H1 (cell line): ENCODE measurements around the gene CHD5. TPM values are rescaled to one million over a fixed set of nuclear protein-coding genes. Genes with fewer than 3 reads are reported as not detected.

Experiments used
- CTCF ChIA-PET: fragments of 300-600 bp; sonication (Branson Sonifier 250); formaldehyde crosslinking; loops from one replicate; lab custom pipeline; 2021; ENCODE audit not compliant: partially characterized antibody; lab: Charles Lee
- POLR2A ChIA-PET: fragments of 300-600 bp; sonication (Branson Sonifier 250); formaldehyde crosslinking; loops from one replicate; lab custom pipeline; 2021; ENCODE audit warnings: inconsistent platforms; ENCODE audit not compliant: partially characterized antibody; lab: Charles Lee
- DNase-seq, 2 experiments: peaks; one replicate each; pipeline versions ENCODE4 v3.0.0 to v3.0.0-alpha.2; 2010 to 2022; ENCODE audit warnings: low spot score in 2 of 2, low read depth in 1 of 2, mixed read lengths in 1 of 2
- FAIRE-seq: peaks from 2 replicates; lab custom pipeline; 2011; peaks lifted over from hg19 to GRCh38; lab: Jason Lieb, UNC
- H2AFZ ChIP-seq: 2 replicates; pipeline ENCODE4 v1.8.1; 2012; ENCODE audit warnings: low read length, inconsistent platforms
- H2AK5ac ChIP-seq: 2 replicates; pipeline ENCODE4 v1.6.1; 2013; ENCODE audit warnings: low read depth, low read length
- H2BK120ac ChIP-seq: replicated peaks from 2 replicates; pipeline ENCODE3; 2013; ENCODE audit warnings: low read depth, low read length, inconsistent platforms
- H2BK12ac ChIP-seq: 2 replicates; pipeline ENCODE4 v1.6.1; 2013; ENCODE audit warnings: low read depth, low read length
- H2BK15ac ChIP-seq: 2 replicates; pipeline ENCODE4 v1.6.1; 2013; ENCODE audit warnings: low read length
- H2BK20ac ChIP-seq: 2 replicates; pipeline ENCODE4 v1.6.1; 2013; ENCODE audit warnings: low read length
- H2BK5ac ChIP-seq: 2 replicates; pipeline ENCODE4 v1.6.1; 2013; ENCODE audit warnings: low read depth, low read length
- H3K14ac ChIP-seq: 2 replicates; pipeline ENCODE4 v1.6.1; 2013; ENCODE audit warnings: inconsistent platforms; ENCODE audit not compliant: insufficient read length
- H3K18ac ChIP-seq: 2 replicates; pipeline ENCODE4 v1.6.1; 2013; ENCODE audit warnings: low read length; ENCODE audit errors: extremely low read depth
- H3K23ac ChIP-seq: 2 replicates; pipeline ENCODE4 v1.6.1; 2013; ENCODE audit warnings: inconsistent platforms; ENCODE audit not compliant: insufficient read length
- H3K23me2 ChIP-seq: 2 replicates; pipeline ENCODE4 v1.6.1; 2013; ENCODE audit warnings: low read depth, low read length
- H3K27ac ChIP-seq: 2 replicates; pipeline ENCODE4 v1.6.1; 2011; ENCODE audit warnings: low read depth, low read length, inconsistent platforms
- H3K27me3 ChIP-seq, 4 experiments: replicated peaks in 1 of 4; 1 replicate in 1 of 4; 2 replicates in 3 of 4; pipeline versions ENCODE4 v1.6.1 to v1.8.1; 2011 to 2013; ENCODE audit warnings: low read length in 3 of 4, mild to moderate bottlenecking in 3 of 4, inconsistent platforms in 2 of 4, mixed read lengths in 2 of 4, moderate library complexity in 1 of 4; ENCODE audit not compliant: control insufficient read depth in 3 of 4, insufficient read depth in 3 of 4; ENCODE audit errors: extremely low read depth in 1 of 4
- H3K36me3 ChIP-seq, 4 experiments: 2 replicates each; pipeline versions ENCODE4 v1.6.1 to v1.8.1; 2011 to 2013; ENCODE audit warnings: mild to moderate bottlenecking in 4 of 4, low read length in 3 of 4, moderate library complexity in 2 of 4, control low read depth in 1 of 4, inconsistent platforms in 1 of 4; ENCODE audit not compliant: insufficient read depth in 4 of 4, control insufficient read depth in 2 of 4
- H3K4ac ChIP-seq: replicated peaks from 2 replicates; pipeline ENCODE3; 2013; ENCODE audit warnings: low read length, low read depth, mixed read lengths, inconsistent platforms; ENCODE audit not compliant: insufficient read length
- H3K4me1 ChIP-seq, 4 experiments: replicated peaks in 1 of 4; 1 replicate in 1 of 4; 2 replicates in 3 of 4; pipeline versions ENCODE4 v1.6.1 to v1.8.1; 2011 to 2013; ENCODE audit warnings: low read length in 3 of 4, inconsistent platforms in 2 of 4, mixed read lengths in 1 of 4; ENCODE audit not compliant: insufficient read depth in 4 of 4, control insufficient read depth in 3 of 4
- H3K4me2 ChIP-seq, 2 experiments: 2 replicates each; pipeline versions ENCODE4 v1.6.1 to v1.8.1; 2011 to 2013; ENCODE audit warnings: low read depth in 2 of 2, low read length in 2 of 2, control low read depth in 1 of 2, inconsistent platforms in 1 of 2, mild to moderate bottlenecking in 1 of 2; ENCODE audit not compliant: insufficient read depth in 1 of 2
- H3K4me3 ChIP-seq, 4 experiments: fragments of 200-600, 300-600 bp in 1 of 4; sonication (generic), shearing (Covaris generic), sonication (Bioruptor Twin) in 1 of 4; 2 replicates each; pipeline versions ENCODE4 v1.5.1 to v1.8.1; 2011 to 2016; ENCODE audit warnings: low read length in 4 of 4, low read depth in 3 of 4, control low read depth in 2 of 4, inconsistent platforms in 2 of 4, mild to moderate bottlenecking in 2 of 4, mixed read lengths in 1 of 4, moderate library complexity in 1 of 4; ENCODE audit not compliant: insufficient read depth in 2 of 4; ENCODE audit errors: extremely low read depth in 1 of 4
- H3K56ac ChIP-seq: replicated peaks from 2 replicates; pipeline ENCODE3; 2013; ENCODE audit warnings: low read depth, mild to moderate bottlenecking, mixed read lengths, low read length, inconsistent platforms; ENCODE audit not compliant: insufficient read length
- H3K79me1 ChIP-seq: 2 replicates; pipeline ENCODE4 v1.6.1; 2013; ENCODE audit warnings: low read depth, low read length, control low read depth
- H3K79me2 ChIP-seq, 2 experiments: 2 replicates each; pipeline versions ENCODE4 v1.6.1 to v1.8.1; 2012 to 2013; ENCODE audit warnings: low read length in 2 of 2, mild to moderate bottlenecking in 2 of 2, inconsistent platforms in 1 of 2; ENCODE audit not compliant: insufficient read depth in 2 of 2, control insufficient read depth in 1 of 2
- H3K9ac ChIP-seq, 4 experiments: replicated peaks in 1 of 4; 1 replicate in 1 of 4; 2 replicates in 3 of 4; pipeline versions ENCODE4 v1.6.1 to v1.8.1; 2011 to 2013; ENCODE audit warnings: low read depth in 3 of 4, low read length in 3 of 4, control low read depth in 2 of 4, mild to moderate bottlenecking in 2 of 4, moderate library complexity in 2 of 4, inconsistent platforms in 1 of 4; ENCODE audit errors: extremely low read depth in 1 of 4
- H3K9me3 ChIP-seq, 2 experiments: 2 replicates each; pipeline versions ENCODE4 v1.6.1 to v1.8.1; 2012 to 2013; ENCODE audit warnings: mild to moderate bottlenecking in 2 of 2, moderate library complexity in 2 of 2, control low read depth in 1 of 2, inconsistent platforms in 1 of 2, low read depth in 1 of 2, low read length in 1 of 2, mixed read lengths in 1 of 2; ENCODE audit not compliant: insufficient read depth in 2 of 2
- H4K20me1 ChIP-seq, 2 experiments: replicated peaks in 1 of 2; 2 replicates each; pipeline versions ENCODE3 to v1.8.1; 2011 to 2013; ENCODE audit warnings: inconsistent platforms in 2 of 2, low read length in 2 of 2, mild to moderate bottlenecking in 1 of 2; ENCODE audit not compliant: insufficient read depth in 2 of 2, control insufficient read depth in 1 of 2
- H4K5ac ChIP-seq: 2 replicates; pipeline ENCODE4 v1.6.1; 2013; ENCODE audit warnings: low read length, low read depth, mixed read lengths, inconsistent platforms; ENCODE audit not compliant: insufficient read length
- H4K8ac ChIP-seq: 2 replicates; pipeline ENCODE4 v1.8.0; 2013; ENCODE audit warnings: mild to moderate bottlenecking, moderate library complexity, low read length, inconsistent platforms; ENCODE audit not compliant: insufficient read depth; ENCODE audit errors: extremely low read depth
- H4K91ac ChIP-seq: replicated peaks from 2 replicates; pipeline ENCODE3; 2013; ENCODE audit warnings: low read length, mixed read lengths, inconsistent platforms; ENCODE audit not compliant: insufficient read length
- CEBPB ChIP-seq: IDR thresholded peaks from 2 replicates; pipeline ENCODE4 v1.6.1; 2012; ENCODE audit warnings: low read depth, low read length
- TCF12 ChIP-seq: IDR thresholded peaks from 2 replicates; pipeline ENCODE4 v1.6.1; 2011; ENCODE audit warnings: low read depth, mild to moderate bottlenecking, low read length
- whole genome bisulfite sequencing, 2 experiments: shearing (Covaris generic) in 1 of 2; methylation state at CpG; one replicate each; pipeline versions ENCODE4 v1.1.6 to v1.1.7; 2013 to 2015; ENCODE audit warnings: low lambda C conversion rate in 2 of 2, mixed read lengths in 2 of 2, inconsistent platforms in 1 of 2, low coverage in 1 of 2, missing lambda C conversion rate in 1 of 2; ENCODE audit not compliant: insufficient replicate concordance in 2 of 2, insufficient coverage in 1 of 2, insufficient read length in 1 of 2; ENCODE audit errors: extremely low coverage in 1 of 2, missing lambda C conversion rate in 1 of 2; 5-methylcytosine and 5-hydroxymethylcytosine counted together
- polyA plus RNA-seq, 7 experiments: library from polyadenylated mRNA; depleted of rRNA in 3 of 7; stranded (reverse) in 5 of 7; unstranded in 2 of 7; fragments of >200 nt in 5 of 7; fragments of 200-250 nt in 2 of 7; gene quantifications; 1 replicate in 5 of 7; 2 replicates in 1 of 7; 4 replicates in 1 of 7; pipeline versions ENCODE4 v1.2.1 to v1.2.3, GENCODE V29; 2011 to 2013; ENCODE audit warnings: missing spikeins in 2 of 7, mixed read lengths in 2 of 7
- total RNA-seq: library from RNA; stranded (reverse); fragmentation: NEBNext Ultra II Directional; extraction: Animal tissue kit (Norgen Biotek cat#: 25700); gene quantifications from 2 replicates; pipeline ENCODE4 v1.2.1, GENCODE V29; 2021

Gene CHD5
- total and polyA plus RNA-seq, 2 of the 8 experiments (the other 6 are each of a cell fraction or from before 2014, with no cell fraction given), result 0.42 to 1.8 TPM

GRCh38 chr1:6123083-6123482 lies 57.0 kb downstream of the CHD5 start:
- DNase-seq, result no peak
- H3K56ac ChIP-seq, result no peak overlapping the region
- H4K20me1 ChIP-seq, result no peaks in the 10 kb centered on the region
- TF ChIP-seq CEBPB (peak; percentile 61; the same call in 1 of the 2 replicates), TCF12 (no peak)
- TF ChIP-seq, all 59 proteins: peak for 1
- Histone ChIP-seq H2AFZ (no peak overlapping the region), H3K4me1 (peaks cover 0 to 4% (median 3%) of the 10 kb centered on the region in 4 experiments; a peak in 4 of 7 replicates), H2BK15ac (no peak overlapping the region), H2BK20ac (no peak overlapping the region), H3K23me2 (no peaks in the 10 kb centered on the region), H2BK120ac (no peak overlapping the region), H4K5ac (no peak overlapping the region), H3K27ac (no peak overlapping the region), H3K79me2 (no peaks in the 10 kb centered on the region), H3K9me3 (no peaks in the 10 kb centered on the region), H3K14ac (no peak overlapping the region), H3K79me1 (no peaks in the 10 kb centered on the region), H3K36me3 (no peaks in the 10 kb centered on the region), H2BK5ac (no peak overlapping the region), H3K27me3 (peaks cover 0 to 6% (median 5%) of the 10 kb centered on the region in 4 experiments; a peak in 5 of 7 replicates), H3K4me3 (no peak overlapping the region), H3K4ac (no peak overlapping the region), H2BK12ac (no peak overlapping the region), H3K9ac (no peak overlapping the region), H3K4me2 (no peak overlapping the region), H3K18ac (no peak overlapping the region), H2AK5ac (no peak overlapping the region), H3K23ac (no peak overlapping the region), H4K8ac (no peak overlapping the region), H4K91ac (no peak overlapping the region)
- FAIRE-seq, result no peak
- POLR2A ChIA-PET, result no interaction called here
- WGBS, 2 experiments, result 95% methylated on average over 7 of the region's 7 CpGs; no CpG with 5 or more reads in 1 of the 2 experiments
- CTCF ChIA-PET, result interaction anchor here (2.3 kb wide), 1 partner anchor 10 kb away, joined by 6 read pairs; no protein-coding TSS in a partner anchor
